SK-N-SH treated with all-trans-retinoic acid at 6 μM for 48 hours (cell line): Measurements from ENCODE around the gene DMD.

Experiments used
- ATAC-seq: fragments of 200-7000 bp; cut with Tn5 transposase; 3 replicates; pipeline ENCODE4 v1.9.1; 2020; ENCODE audit warnings: mild to moderate bottlenecking, moderate library complexity
- ARNTL ChIP-seq: fragments of 450-650 bp; formaldehyde crosslinking; IDR thresholded peaks from 2 replicates; pipeline ENCODE4 v1.5.0; 2020; ENCODE audit warnings: low read depth, mild to moderate bottlenecking, moderate library complexity, borderline replicate concordance
- BACH2 ChIP-seq: fragments of 250-450 bp; sonication (Bioruptor Pico); IDR thresholded peaks from 2 replicates; pipeline ENCODE4 v1.9.0; 2021; ENCODE audit warnings: mild to moderate bottlenecking, borderline replicate concordance
- CSDC2 ChIP-seq: fragments of 250-450 bp; sonication (Bioruptor Pico); IDR thresholded peaks from 2 replicates; pipeline ENCODE4 v1.5.0; 2020; ENCODE audit warnings: mild to moderate bottlenecking, moderate library complexity
- ESRRG ChIP-seq: fragments of 250-450 bp; sonication (Bioruptor Pico); IDR thresholded peaks from 2 replicates; pipeline ENCODE4 v1.6.1; 2021; ENCODE audit warnings: mild to moderate bottlenecking
- GLIS3 ChIP-seq: fragments of 250-450 bp; sonication (Bioruptor Pico); IDR thresholded peaks from 2 replicates; pipeline ENCODE4 v1.5.0; 2020; ENCODE audit warnings: mild to moderate bottlenecking, moderate library complexity
- OSR1 ChIP-seq: fragments of 250-450 bp; sonication (Bioruptor Pico); IDR thresholded peaks from 2 replicates; pipeline ENCODE4 v1.8.0; 2022; ENCODE audit warnings: moderate library complexity, mild to moderate bottlenecking, inconsistent platforms
- PPARA ChIP-seq: fragments of 250-450 bp; sonication (Bioruptor Pico); IDR thresholded peaks from 2 replicates; pipeline ENCODE4 v1.5.0; 2020; ENCODE audit warnings: mild to moderate bottlenecking, borderline replicate concordance
- RARB ChIP-seq: fragments of 250-450 bp; sonication (Bioruptor Pico); IDR thresholded peaks from 2 replicates; pipeline ENCODE4 v1.8.0; 2021; ENCODE audit warnings: mild to moderate bottlenecking, moderate library complexity
- SNAI2 ChIP-seq: fragments of 250-450 bp; sonication (Bioruptor Pico); IDR thresholded peaks from 2 replicates; pipeline ENCODE4 v1.5.0; 2020; ENCODE audit warnings: mild to moderate bottlenecking, moderate library complexity
- TCF4 ChIP-seq: fragments of 250-450 bp; sonication (Bioruptor Pico); IDR thresholded peaks from 2 replicates; pipeline ENCODE4 v1.8.0; 2021; ENCODE audit warnings: mild to moderate bottlenecking, moderate library complexity, borderline replicate concordance
- TOX ChIP-seq: fragments of 250-450 bp; sonication (Bioruptor Pico); IDR thresholded peaks from 2 replicates; pipeline ENCODE4 v1.8.0; 2021; ENCODE audit warnings: mild to moderate bottlenecking, moderate library complexity, borderline replicate concordance
- ZC3H10 ChIP-seq: fragments of 250-450 bp; sonication (Bioruptor Pico); IDR thresholded peaks from 2 replicates; pipeline ENCODE4 v1.5.1; 2021; ENCODE audit warnings: mild to moderate bottlenecking, moderate library complexity
- ZFP3 ChIP-seq: fragments of 250-450 bp; sonication (Bioruptor Pico); IDR thresholded peaks from 2 replicates; pipeline ENCODE4 v1.5.0; 2020; ENCODE audit warnings: mild to moderate bottlenecking, moderate library complexity
- ZFP30 ChIP-seq: fragments of 450-650 bp; formaldehyde crosslinking; IDR thresholded peaks from 2 replicates; pipeline ENCODE4 v1.5.0; 2022; ENCODE audit warnings: mild to moderate bottlenecking, moderate library complexity
- ZNF565 ChIP-seq: fragments of 450-650 bp; formaldehyde crosslinking; conservative IDR thresholded peaks from 2 replicates; pipeline ENCODE4 v1.5.0; 2020; ENCODE audit warnings: low read depth, mild to moderate bottlenecking, moderate library complexity
- ZNF70 ChIP-seq: fragments of 450-650 bp; formaldehyde crosslinking; IDR thresholded peaks from 2 replicates; pipeline ENCODE4 v1.5.0; 2020; ENCODE audit warnings: mild to moderate bottlenecking, moderate library complexity
- ZNF8 ChIP-seq: fragments of 450-650 bp; formaldehyde crosslinking; IDR thresholded peaks from 2 replicates; pipeline ENCODE4 v1.5.0; 2020; ENCODE audit warnings: mild to moderate bottlenecking, moderate library complexity
- TF ChIP-seq, protein P1 (sequence below): fragments of 250-450 bp; sonication (Bioruptor Pico); IDR thresholded peaks from 2 replicates; pipeline ENCODE4 v1.8.0; 2021; ENCODE audit warnings: low read depth, mild to moderate bottlenecking, moderate library complexity, borderline replicate concordance
- TF ChIP-seq, protein P2 (sequence below): fragments of 250-450 bp; sonication (Bioruptor Pico); IDR thresholded peaks from 2 replicates; pipeline ENCODE4 v1.5.0; 2020; ENCODE audit warnings: mild to moderate bottlenecking, moderate library complexity
- TF ChIP-seq, protein P3 (sequence below): fragments of 250-450 bp; sonication (Bioruptor Pico); IDR thresholded peaks from 2 replicates; pipeline ENCODE4 v1.5.1; 2020; ENCODE audit warnings: low read depth, mild to moderate bottlenecking, moderate library complexity
- TF ChIP-seq, protein P4 (sequence below): fragments of 250-450 bp; sonication (Bioruptor Pico); IDR thresholded peaks from 2 replicates; pipeline ENCODE4 v1.5.1; 2021; ENCODE audit warnings: mild to moderate bottlenecking, moderate library complexity

Gene DMD

DNA sequence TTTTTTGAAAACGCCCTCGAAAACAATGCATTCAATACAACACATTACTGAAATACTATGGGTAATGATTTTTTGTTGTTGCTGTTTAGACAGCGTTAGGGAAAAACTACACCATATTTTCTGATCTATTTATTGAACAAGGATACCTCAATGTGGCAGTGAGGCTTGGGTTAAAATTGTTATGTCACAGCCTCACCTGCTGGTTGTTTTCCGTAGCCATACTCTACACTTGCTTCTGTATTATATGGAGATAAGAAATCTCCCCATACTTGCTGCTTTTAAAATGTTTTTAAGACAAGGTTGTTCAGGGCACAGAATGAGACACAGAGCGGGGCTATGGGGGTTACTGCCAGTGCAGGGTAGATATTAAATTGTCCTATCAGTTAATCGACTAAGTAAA, 1917.9 kb downstream of the DMD start (continued):
- TF ChIP-seq, protein P1, sequence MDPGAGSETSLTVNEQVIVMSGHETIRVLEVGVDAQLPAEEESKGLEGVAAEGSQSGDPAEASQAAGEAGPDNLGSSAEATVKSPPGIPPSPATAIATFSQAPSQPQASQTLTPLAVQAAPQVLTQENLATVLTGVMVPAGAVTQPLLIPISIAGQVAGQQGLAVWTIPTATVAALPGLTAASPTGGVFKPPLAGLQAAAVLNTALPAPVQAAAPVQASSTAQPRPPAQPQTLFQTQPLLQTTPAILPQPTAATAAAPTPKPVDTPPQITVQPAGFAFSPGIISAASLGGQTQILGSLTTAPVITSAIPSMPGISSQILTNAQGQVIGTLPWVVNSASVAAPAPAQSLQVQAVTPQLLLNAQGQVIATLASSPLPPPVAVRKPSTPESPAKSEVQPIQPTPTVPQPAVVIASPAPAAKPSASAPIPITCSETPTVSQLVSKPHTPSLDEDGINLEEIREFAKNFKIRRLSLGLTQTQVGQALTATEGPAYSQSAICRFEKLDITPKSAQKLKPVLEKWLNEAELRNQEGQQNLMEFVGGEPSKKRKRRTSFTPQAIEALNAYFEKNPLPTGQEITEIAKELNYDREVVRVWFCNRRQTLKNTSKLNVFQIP = no peak
- no peak for TF ChIP-seq ZC3H10

DNA sequence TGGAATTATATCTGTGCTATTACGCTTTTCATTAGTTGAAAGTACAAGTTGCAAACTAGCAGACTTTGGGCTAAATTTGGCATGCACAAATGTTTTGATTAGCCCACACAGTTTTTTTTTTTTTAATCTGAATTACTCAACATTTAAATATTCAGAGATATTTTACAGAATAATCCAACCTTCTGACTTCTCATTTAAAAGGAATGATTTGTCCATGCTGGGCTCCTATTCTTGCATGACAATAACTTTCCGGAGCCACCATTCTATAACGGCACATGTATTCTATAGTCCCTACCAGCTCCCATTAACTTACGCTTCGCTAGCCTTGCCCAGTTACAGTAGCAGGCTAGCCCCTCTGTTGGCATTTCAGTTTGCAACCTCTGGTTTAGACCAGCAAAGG, 1920.2 kb downstream of the DMD start:
- TF ChIP-seq RARB (CRISPR knock-in tag) (no peak), ARNTL (CRISPR knock-in tag) (no peak)
- TF ChIP-seq, protein P2, sequence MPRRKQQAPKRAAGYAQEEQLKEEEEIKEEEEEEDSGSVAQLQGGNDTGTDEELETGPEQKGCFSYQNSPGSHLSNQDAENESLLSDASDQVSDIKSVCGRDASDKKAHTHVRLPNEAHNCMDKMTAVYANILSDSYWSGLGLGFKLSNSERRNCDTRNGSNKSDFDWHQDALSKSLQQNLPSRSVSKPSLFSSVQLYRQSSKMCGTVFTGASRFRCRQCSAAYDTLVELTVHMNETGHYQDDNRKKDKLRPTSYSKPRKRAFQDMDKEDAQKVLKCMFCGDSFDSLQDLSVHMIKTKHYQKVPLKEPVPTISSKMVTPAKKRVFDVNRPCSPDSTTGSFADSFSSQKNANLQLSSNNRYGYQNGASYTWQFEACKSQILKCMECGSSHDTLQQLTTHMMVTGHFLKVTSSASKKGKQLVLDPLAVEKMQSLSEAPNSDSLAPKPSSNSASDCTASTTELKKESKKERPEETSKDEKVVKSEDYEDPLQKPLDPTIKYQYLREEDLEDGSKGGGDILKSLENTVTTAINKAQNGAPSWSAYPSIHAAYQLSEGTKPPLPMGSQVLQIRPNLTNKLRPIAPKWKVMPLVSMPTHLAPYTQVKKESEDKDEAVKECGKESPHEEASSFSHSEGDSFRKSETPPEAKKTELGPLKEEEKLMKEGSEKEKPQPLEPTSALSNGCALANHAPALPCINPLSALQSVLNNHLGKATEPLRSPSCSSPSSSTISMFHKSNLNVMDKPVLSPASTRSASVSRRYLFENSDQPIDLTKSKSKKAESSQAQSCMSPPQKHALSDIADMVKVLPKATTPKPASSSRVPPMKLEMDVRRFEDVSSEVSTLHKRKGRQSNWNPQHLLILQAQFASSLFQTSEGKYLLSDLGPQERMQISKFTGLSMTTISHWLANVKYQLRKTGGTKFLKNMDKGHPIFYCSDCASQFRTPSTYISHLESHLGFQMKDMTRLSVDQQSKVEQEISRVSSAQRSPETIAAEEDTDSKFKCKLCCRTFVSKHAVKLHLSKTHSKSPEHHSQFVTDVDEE = no peak
- no peak for ATAC-seq

DNA sequence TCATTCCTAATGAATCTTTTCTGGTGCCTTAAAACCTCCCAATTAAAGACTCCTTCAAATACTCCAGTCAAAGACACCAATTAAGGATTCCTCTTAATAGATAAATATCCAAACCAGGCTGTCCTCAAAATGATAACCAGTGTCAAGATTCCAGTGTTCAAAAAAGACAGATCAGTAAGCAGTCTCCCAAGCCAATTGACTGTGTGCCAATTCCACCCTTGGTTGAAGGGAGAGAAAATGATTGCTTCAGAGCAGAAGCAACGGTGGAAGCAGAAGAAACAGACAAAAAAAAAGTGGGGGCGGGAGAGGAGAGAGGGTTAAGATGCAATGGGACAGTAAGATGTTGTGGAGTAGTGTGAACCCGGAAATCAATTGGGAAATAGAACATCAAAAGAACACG, 1923.5 kb downstream of the DMD start:
- TF ChIP-seq, protein P2 = no peak
- no peak for TF ChIP-seq ZFP30 (CRISPR knock-in tag)
- TF ChIP-seq CSDC2 (CRISPR knock-in tag) = no peak
- TF ChIP-seq ZNF70 (CRISPR knock-in tag) = no peak
- TF ChIP-seq OSR1 (CRISPR knock-in tag) = no peak
- TF ChIP-seq ZNF565 (CRISPR knock-in tag) = no peak
- no peak for TF ChIP-seq TOX (CRISPR knock-in tag)
- no peak for TF ChIP-seq ZC3H10
- TF ChIP-seq ZNF8 (CRISPR knock-in tag) = no peak
- no peak for TF ChIP-seq TCF4 (CRISPR knock-in tag)
- TF ChIP-seq RARB (CRISPR knock-in tag) = no peak
- TF ChIP-seq BACH2 (CRISPR knock-in tag) = no peak
- no peak for TF ChIP-seq ZFP3
- no peak for TF ChIP-seq GLIS3 (CRISPR knock-in tag)

DNA sequence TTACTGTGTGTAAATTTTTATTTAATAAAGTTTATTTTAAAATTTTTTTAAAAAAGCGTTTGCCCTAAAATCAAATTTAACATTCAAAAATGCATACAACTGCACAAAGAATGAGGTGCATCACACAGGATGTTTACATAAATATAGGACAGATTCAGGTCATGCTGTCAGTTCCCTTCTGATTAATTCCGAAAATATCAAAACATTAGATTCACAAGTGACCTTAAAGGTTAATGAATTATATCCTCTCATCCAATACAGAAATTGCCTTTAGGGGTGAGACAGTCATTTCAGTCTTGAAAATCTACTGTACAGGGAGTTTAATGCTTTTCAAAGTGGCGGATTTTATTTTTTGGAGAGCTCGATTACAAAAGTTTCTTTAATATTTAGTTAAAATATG, 1930.8 kb downstream of the DMD start:
- no peak for ATAC-seq
- TF ChIP-seq RARB (CRISPR knock-in tag) (no peak), GLIS3 (CRISPR knock-in tag) (no peak), TOX (CRISPR knock-in tag) (no peak), PPARA (CRISPR knock-in tag) (no peak), CSDC2 (CRISPR knock-in tag) (no peak), SNAI2 (no peak), ZFP30 (CRISPR knock-in tag) (no peak), ZNF8 (CRISPR knock-in tag) (no peak), ARNTL (CRISPR knock-in tag) (no peak), ESRRG (CRISPR knock-in tag) (no peak), OSR1 (CRISPR knock-in tag) (no peak)
- TF ChIP-seq, protein P3, sequence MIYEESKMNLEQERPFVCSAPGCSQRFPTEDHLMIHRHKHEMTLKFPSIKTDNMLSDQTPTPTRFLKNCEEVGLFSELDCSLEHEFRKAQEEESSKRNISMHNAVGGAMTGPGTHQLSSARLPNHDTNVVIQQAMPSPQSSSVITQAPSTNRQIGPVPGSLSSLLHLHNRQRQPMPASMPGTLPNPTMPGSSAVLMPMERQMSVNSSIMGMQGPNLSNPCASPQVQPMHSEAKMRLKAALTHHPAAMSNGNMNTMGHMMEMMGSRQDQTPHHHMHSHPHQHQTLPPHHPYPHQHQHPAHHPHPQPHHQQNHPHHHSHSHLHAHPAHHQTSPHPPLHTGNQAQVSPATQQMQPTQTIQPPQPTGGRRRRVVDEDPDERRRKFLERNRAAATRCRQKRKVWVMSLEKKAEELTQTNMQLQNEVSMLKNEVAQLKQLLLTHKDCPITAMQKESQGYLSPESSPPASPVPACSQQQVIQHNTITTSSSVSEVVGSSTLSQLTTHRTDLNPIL (CRISPR knock-in tag) = no peak
- TF ChIP-seq, protein P4, sequence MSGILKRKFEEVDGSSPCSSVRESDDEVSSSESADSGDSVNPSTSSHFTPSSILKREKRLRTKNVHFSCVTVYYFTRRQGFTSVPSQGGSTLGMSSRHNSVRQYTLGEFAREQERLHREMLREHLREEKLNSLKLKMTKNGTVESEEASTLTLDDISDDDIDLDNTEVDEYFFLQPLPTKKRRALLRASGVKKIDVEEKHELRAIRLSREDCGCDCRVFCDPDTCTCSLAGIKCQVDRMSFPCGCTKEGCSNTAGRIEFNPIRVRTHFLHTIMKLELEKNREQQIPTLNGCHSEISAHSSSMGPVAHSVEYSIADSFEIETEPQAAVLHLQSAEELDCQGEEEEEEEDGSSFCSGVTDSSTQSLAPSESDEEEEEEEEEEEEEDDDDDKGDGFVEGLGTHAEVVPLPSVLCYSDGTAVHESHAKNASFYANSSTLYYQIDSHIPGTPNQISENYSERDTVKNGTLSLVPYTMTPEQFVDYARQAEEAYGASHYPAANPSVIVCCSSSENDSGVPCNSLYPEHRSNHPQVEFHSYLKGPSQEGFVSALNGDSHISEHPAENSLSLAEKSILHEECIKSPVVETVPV (CRISPR knock-in tag) = no peak
- TF ChIP-seq, protein P2 = no peak
- TF ChIP-seq, protein P1 = no peak

More for the DNA sequence above, 1923.5 kb downstream of the DMD start:
- ATAC-seq = no peak
